HCT116 (cell line): ENCODE measurements around the gene ERBB2. TPM values are rescaled to one million over a fixed set of nuclear protein-coding genes. Genes with fewer than 3 reads are reported as not detected.

ENCODE experiments used
- ATAC-seq: fragments of 200-7000 bp; cut with Tn5 transposase; 2 replicates; pipeline ENCODE4 v1.9.1; 2020; ENCODE audit warnings: mild to moderate bottlenecking, moderate library complexity
- BruUV-seq: library from RNA; stranded (reverse); fragments of 400-500 nt; replicated peaks from 2 replicates; lab custom pipeline; 2021; lab: Mats Ljungman, UMichigan
- CTCF ChIA-PET: fragments of 300-600 bp; sonication (Branson Sonifier 250); formaldehyde crosslinking; loops from one replicate; lab custom pipeline; 2021; ENCODE audit warnings: antibody characterized with exemption; lab: Charles Lee
- POLR2A ChIA-PET: fragments of 300-600, 350-600 bp; sonication (Branson Sonifier 250); formaldehyde crosslinking; loops from one replicate; lab custom pipeline; 2021; ENCODE audit warnings: antibody characterized with exemption; lab: Charles Lee
- RAD21 ChIA-PET, 2 experiments: fragments of 300-600 bp; sonication (Branson Sonifier 250); formaldehyde crosslinking; loops; one replicate each; lab custom pipeline; 2023; ENCODE audit warnings: low total read pairs in 2 of 2; ENCODE audit not compliant: uncharacterized antibody in 2 of 2, unreplicated experiment in 2 of 2, low non-redundant PET in 1 of 2; lab: Charles Lee
- DNase-seq: peaks from one replicate; pipeline ENCODE4 v3.0.0-alpha.2; 2010; ENCODE audit warnings: low read depth, low spot score
- H2AFZ ChIP-seq: fragments of 200-600 bp; shearing (Covaris generic), sonication (generic); 2 replicates; pipeline ENCODE4 v1.6.1; 2017; ENCODE audit warnings: low read depth, mixed run types, mixed read lengths, antibody characterized with exemption, low read length; ENCODE audit not compliant: poor library complexity, severe bottlenecking
- H3K27ac ChIP-seq: 2 replicates; pipeline ENCODE4 v1.5.1; 2012; ENCODE audit warnings: low read depth, low read length
- H3K27me3 ChIP-seq: fragments of 200-600 bp; sonication (generic); 2 replicates; pipeline ENCODE4 v1.6.1; 2016; ENCODE audit warnings: mixed run types, low read length, mixed read lengths; ENCODE audit not compliant: insufficient read depth
- H3K36me3 ChIP-seq, 2 experiments: fragments of 200-500 bp in 1 of 2; fragments of 200-600 bp in 1 of 2; sonication (Bioruptor generic) in 1 of 2; sonication (generic) in 1 of 2; 2 replicates each; pipeline versions ENCODE4 v1.5.1 to v1.6.1; 2014 to 2016; ENCODE audit warnings: low read length in 2 of 2, inconsistent platforms in 1 of 2, mixed read lengths in 1 of 2, mixed run types in 1 of 2; ENCODE audit not compliant: insufficient read depth in 2 of 2, control insufficient read depth in 1 of 2
- H3K4me1 ChIP-seq, 2 experiments: fragments of 200-600 bp in 1 of 2; sonication (generic) in 1 of 2; 2 replicates each; pipeline versions ENCODE4 v1.5.1 to v1.6.1; 2012 to 2017; ENCODE audit warnings: low read length in 2 of 2, inconsistent platforms in 1 of 2, mild to moderate bottlenecking in 1 of 2, mixed read lengths in 1 of 2, mixed run types in 1 of 2, moderate library complexity in 1 of 2; ENCODE audit not compliant: insufficient read depth in 2 of 2, control insufficient read depth in 1 of 2
- H3K4me2 ChIP-seq: fragments of 200-600 bp; sonication (generic); 2 replicates; pipeline ENCODE4 v1.6.1; 2017; ENCODE audit warnings: mixed run types, low read length, mixed read lengths
- H3K4me3 ChIP-seq, 2 experiments: fragments of 200-600 bp in 1 of 2; sonication (generic) in 1 of 2; replicated peaks in 1 of 2; 2 replicates each; pipeline ENCODE4 v1.5.1; 2011 to 2016; ENCODE audit warnings: low read length in 2 of 2, control low read depth in 1 of 2, low read depth in 1 of 2, mild to moderate bottlenecking in 1 of 2, mixed read lengths in 1 of 2, mixed run types in 1 of 2
- H3K79me2 ChIP-seq: fragments of 200-600 bp; sonication (generic); 2 replicates; pipeline ENCODE4 v1.6.1; 2017; ENCODE audit warnings: mild to moderate bottlenecking, mixed run types, low read length, moderate library complexity, mixed read lengths; ENCODE audit not compliant: insufficient read depth
- H3K9ac ChIP-seq: fragments of 200-600 bp; sonication (generic); 2 replicates; pipeline ENCODE4 v1.6.1; 2016; ENCODE audit warnings: low read length, mixed read lengths
- H3K9me2 ChIP-seq: fragments of 200-600 bp; sonication (generic), shearing (Covaris generic); 2 replicates; pipeline ENCODE4 v1.6.1; 2017; ENCODE audit warnings: mixed run types, mild to moderate bottlenecking, moderate library complexity; ENCODE audit not compliant: insufficient read depth
- H3K9me3 ChIP-seq, 2 experiments: fragments of 200-500 bp in 1 of 2; fragments of 200-600 bp in 1 of 2; sonication (Bioruptor generic) in 1 of 2; sonication (generic) in 1 of 2; 2 replicates each; pipeline ENCODE4 v1.6.1; 2014 to 2017; ENCODE audit warnings: low read length in 2 of 2, mixed read lengths in 2 of 2, inconsistent platforms in 1 of 2, low read depth in 1 of 2, mild to moderate bottlenecking in 1 of 2, mixed run types in 1 of 2, moderate library complexity in 1 of 2; ENCODE audit not compliant: control insufficient read depth in 1 of 2, insufficient read depth in 1 of 2
- H4K20me1 ChIP-seq: fragments of 200-600 bp; sonication (generic), shearing (Covaris generic); 2 replicates; pipeline ENCODE4 v1.6.1; 2017; ENCODE audit warnings: mixed run types, mild to moderate bottlenecking, moderate library complexity; ENCODE audit not compliant: insufficient read depth
- CEBPB ChIP-seq: IDR thresholded peaks from 2 replicates; pipeline ENCODE4 v1.6.1; 2012; ENCODE audit warnings: low read depth
- EGR1 ChIP-seq: IDR thresholded peaks from 2 replicates; pipeline ENCODE4 v1.6.1; 2012; ENCODE audit warnings: low read depth
- EZH2 ChIP-seq: fragments of 200-600 bp; sonication (generic); IDR thresholded peaks from 2 replicates; pipeline ENCODE4 v1.6.1; 2017; ENCODE audit warnings: antibody characterized with exemption, mixed run types
- FOSL1 ChIP-seq: IDR thresholded peaks from 2 replicates; pipeline ENCODE4 v1.6.1; 2012; ENCODE audit warnings: low read depth
- JUND ChIP-seq: IDR thresholded peaks from 2 replicates; pipeline ENCODE4 v1.6.1; 2012
- MAX ChIP-seq: IDR thresholded peaks from 2 replicates; pipeline ENCODE4 v1.6.1; 2012
- POLR2A ChIP-seq: IDR thresholded peaks from 2 replicates; pipeline ENCODE4 v1.7.0; 2011; ENCODE audit warnings: borderline replicate concordance; ENCODE audit not compliant: insufficient read depth, insufficient read length; ENCODE audit errors: extremely low read depth
- POLR2AphosphoS5 ChIP-seq: IDR thresholded peaks from 2 replicates; pipeline ENCODE4 v1.6.1; 2011; ENCODE audit warnings: mild to moderate bottlenecking, low read depth, low read length, moderate library complexity
- RAD21 ChIP-seq: IDR thresholded peaks from 2 replicates; pipeline ENCODE4 v1.6.1; 2012; ENCODE audit warnings: low read depth, mild to moderate bottlenecking
- REST ChIP-seq: IDR thresholded peaks from 2 replicates; pipeline ENCODE4 v1.6.1; 2012; ENCODE audit warnings: low read depth
- SIN3A ChIP-seq: IDR thresholded peaks from 2 replicates; pipeline ENCODE4 v1.6.1; 2012; ENCODE audit warnings: low read depth
- SP1 ChIP-seq: IDR thresholded peaks from 2 replicates; pipeline ENCODE4 v1.6.1; 2012; ENCODE audit warnings: low read depth
- SRF ChIP-seq: IDR thresholded peaks from 2 replicates; pipeline ENCODE4 v1.6.1; 2012; ENCODE audit warnings: low read depth
- YY1 ChIP-seq: IDR thresholded peaks from 2 replicates; pipeline ENCODE4 v1.6.1; 2011; ENCODE audit warnings: low read length, low read depth, moderate library complexity, mild to moderate bottlenecking; ENCODE audit not compliant: insufficient replicate concordance; ENCODE audit errors: extremely low read depth
- ZBTB33 ChIP-seq: IDR thresholded peaks from 2 replicates; pipeline ENCODE4 v1.6.1; 2011; ENCODE audit warnings: mild to moderate bottlenecking, low read length, moderate library complexity; ENCODE audit not compliant: insufficient replicate concordance; ENCODE audit errors: extremely low read depth
- ZNF274 ChIP-seq: fragments of 200-500 bp; sonication (Bioruptor generic); IDR thresholded peaks from 2 replicates; pipeline ENCODE4 v1.6.1; 2014; ENCODE audit warnings: mild to moderate bottlenecking, low read depth, low read length, inconsistent platforms
- intact Hi-C: fragments of 100-400 bp; cut with micrococcal nuclease; formaldehyde crosslinking; loops from 2 replicates; pipeline ENCODE4 v1.10.0; 2022
- total RNA-seq: library from RNA; stranded (reverse); gene quantifications from one replicate; pipeline ENCODE4 v1.2.1, GENCODE V29; 2021; ENCODE audit not compliant: unreplicated experiment

The ERBB2 gene
- total RNA-seq, 1 experiment from 2014 or later = 75.8 TPM

- no peak for TF ChIP-seq FOSL1
- no peak for TF ChIP-seq POLR2A
- TF ChIP-seq POLR2AphosphoS5 = no peak
- TF ChIP-seq EGR1 = no peak
- no peak for TF ChIP-seq SRF
- no peak for TF ChIP-seq CEBPB
- no peak for TF ChIP-seq SP1
- no peak for TF ChIP-seq ZNF274
Observed at GRCh38 chr17:39711851-39712250, 12.0 kb downstream of the ERBB2 start (continued).

- H3K4me1 ChIP-seq = no peaks in the 10 kb centered on the region
- H3K36me3 ChIP-seq = peaks cover 4 to 30% of the 10 kb centered on the region in 2 experiments; a peak in 3 of 4 replicates
- no peaks in the 10 kb centered on the region for H4K20me1 ChIP-seq
- ATAC-seq (no peak), DNase-seq (no peak)
- no peak overlapping the region for H3K9ac ChIP-seq
- no peak overlapping the region for H3K4me2 ChIP-seq
- no peaks in the 10 kb centered on the region for H3K79me2 ChIP-seq
- no peaks in the 10 kb centered on the region for H3K9me3 ChIP-seq
- intact Hi-C loops = no loop called here
- CTCF ChIA-PET = interaction anchor here (2.1 kb wide), 1 partner anchor 15 kb away, joined by 4 read pairs; no protein-coding TSS in a partner anchor
- H3K27ac ChIP-seq = no peak overlapping the region
- H3K4me3 ChIP-seq = no peak overlapping the region
- no peaks in the 10 kb centered on the region for H3K9me2 ChIP-seq
- TF ChIP-seq ZBTB33 (no peak), EZH2 (no peak), RAD21 (no peak), SRF (no peak), REST (no peak), SIN3A (no peak), FOSL1 (no peak), JUND (no peak), SP1 (no peak), CEBPB (no peak), EGR1 (no peak), ZNF274 (no peak), MAX (no peak), YY1 (no peak)
- BruUV-seq = no TSS peak
- POLR2A ChIA-PET = no interaction called here
- RAD21 ChIA-PET = no interaction called here
- no peak overlapping the region for H2AFZ ChIP-seq
- no peaks in the 10 kb centered on the region for H3K27me3 ChIP-seq
Observed at GRCh38 chr17:39714234-39714633, 14.4 kb downstream of the ERBB2 start.
